Motor neuron (in vitro differentiated cells): Measurements from ENCODE around the gene STRAP. TPM values are rescaled to one million over a fixed set of nuclear protein-coding genes. Genes with fewer than 3 reads are reported as not detected.
A peak's percentile ranks its signal among the peaks of the same experiment; 100 is the strongest.
"Not testable (repeated sequence)": the region's sequence is repeated elsewhere in the genome, so short reads cannot be mapped to it uniquely, and the experiment has no call there.

ENCODE experiments used
- ATAC-seq, 8 experiments: fragments of 200-7000 bp; cut with Tn5 transposase; replicated peaks in 6 of 8; 2 replicates each; pipeline ENCODE4 v1.8.0; 2021; ENCODE audit warnings: mild to moderate bottlenecking in 8 of 8, moderate library complexity in 8 of 8
- H3K27ac ChIP-seq, 2 donors: fragments of 250-450 bp; sonication (Bioruptor Pico); 2 replicates each; pipeline ENCODE4 v1.9.0; 2021; ENCODE audit warnings: antibody characterized with exemption in 2 of 2, mild to moderate bottlenecking in 2 of 2, moderate library complexity in 1 of 2
- H3K4me1 ChIP-seq, 2 donors: fragments of 250-450 bp; sonication (Bioruptor Pico); replicated peaks in 1 of 2; 2 replicates each; pipeline ENCODE4 v1.6.1; 2021; ENCODE audit warnings: antibody characterized with exemption in 2 of 2, mild to moderate bottlenecking in 2 of 2, moderate library complexity in 1 of 2
- H3K4me3 ChIP-seq, 5 donors: fragments of 250-450 bp; sonication (Bioruptor Pico); 2 replicates each; pipeline ENCODE4 v1.9.0; 2021; ENCODE audit warnings: antibody characterized with exemption in 5 of 5, mild to moderate bottlenecking in 5 of 5, moderate library complexity in 4 of 5
- WGBS, 10 experiments: fragments of 450-650 bp; shearing (Covaris generic); methylation state at CpG; one replicate each; pipeline ENCODE4 v1.0.0; 2022; 5-methylcytosine and 5-hydroxymethylcytosine counted together
- in situ Hi-C, 9 experiments: fragments of 400-800 bp; cut with MboI; loops; one replicate each; pipeline ENCODE4 v1.15.0; 2021; ENCODE audit warnings: low sequenced_read_pairs in 9 of 9, low pct_unique_long_range_greater_than_20kb in 2 of 9; ENCODE audit not compliant: unreplicated experiment in 9 of 9
- total RNA-seq, 8 experiments: library from RNA; unstranded; fragments of 300-600 nt; gene quantifications; 2 replicates each; pipeline versions ENCODE4 v1.2.3 to v1.2.4, GENCODE V29; 2022

Gene STRAP
- total RNA-seq, 8 experiments from 2014 or later = 139 to 221 (median 171) TPM

DNA sequence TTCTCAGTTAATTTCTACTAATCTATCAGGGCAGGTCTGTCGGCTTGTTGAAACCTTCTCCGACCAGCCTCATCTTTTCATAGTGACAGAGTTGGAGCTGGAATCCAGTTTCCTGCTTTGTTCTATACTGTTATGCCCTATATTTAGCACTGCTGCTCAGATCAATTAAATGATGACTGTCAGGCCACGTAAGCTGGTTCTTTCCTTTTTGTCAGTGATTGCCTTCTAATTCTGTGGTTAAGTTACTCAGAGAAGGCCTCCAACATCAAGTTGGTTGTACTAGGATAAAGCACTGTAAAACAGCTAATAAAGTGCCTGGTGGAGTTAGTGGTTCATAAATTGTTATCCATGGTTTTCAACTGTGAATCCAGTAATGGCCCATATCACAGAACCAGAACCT lies 51.6 kb downstream of the STRAP start:
- in situ Hi-C loops = no loop called here
- 93 to 100% (median 100%) methylated on average over 1 to 3 of the region's 3 CpGs; no CpG with 5 or more reads in 2 of the 10 experiments for WGBS, 10 experiments
- H3K27ac ChIP-seq = no peak overlapping the region
- H3K4me3 ChIP-seq = no peak overlapping the region
- ATAC-seq = no peak
- peaks cover 0 to 4% of the 10 kb centered on the region in 2 donors for H3K4me1 ChIP-seq

DNA sequence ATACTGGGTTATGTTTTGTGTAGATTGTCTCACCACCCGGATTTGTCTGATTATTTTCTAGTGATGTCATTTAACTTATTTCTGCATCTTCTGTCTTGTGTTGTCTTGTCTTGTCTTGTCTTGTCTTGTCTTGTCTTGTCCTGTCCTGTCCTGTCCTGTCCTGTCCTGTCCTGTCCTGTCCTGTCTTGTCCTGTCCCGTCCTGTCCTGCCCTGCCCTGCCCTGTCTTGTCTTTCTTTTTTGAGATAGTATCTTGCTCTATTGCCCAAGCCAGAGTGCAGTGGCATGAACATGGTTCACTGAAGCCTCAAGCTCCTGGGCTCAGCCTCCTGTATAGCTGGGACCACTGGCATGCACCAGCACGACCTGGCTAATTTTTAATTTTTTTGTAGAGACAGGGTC lies 54.6 kb downstream of the STRAP start:
- H3K4me1 ChIP-seq = no peaks in the 10 kb centered on the region
- ATAC-seq = no peak
- no peak overlapping the region for H3K27ac ChIP-seq
- WGBS, 10 experiments = 80 to 100% (median 85%) methylated on average over 1 to 3 of the region's 3 CpGs; no CpG with 5 or more reads in 2 of the 10 experiments
- H3K4me3 ChIP-seq = no peak overlapping the region
- in situ Hi-C loops = no loop called here

GRCh38 chr12:15937902-15938301 lies 55.7 kb downstream of the STRAP start:
- in situ Hi-C loops = no loop called here
- no peak overlapping the region for H3K4me3 ChIP-seq
- H3K4me1 ChIP-seq = no peaks in the 10 kb centered on the region
- no peak for ATAC-seq
- no peak overlapping the region for H3K27ac ChIP-seq

DNA sequence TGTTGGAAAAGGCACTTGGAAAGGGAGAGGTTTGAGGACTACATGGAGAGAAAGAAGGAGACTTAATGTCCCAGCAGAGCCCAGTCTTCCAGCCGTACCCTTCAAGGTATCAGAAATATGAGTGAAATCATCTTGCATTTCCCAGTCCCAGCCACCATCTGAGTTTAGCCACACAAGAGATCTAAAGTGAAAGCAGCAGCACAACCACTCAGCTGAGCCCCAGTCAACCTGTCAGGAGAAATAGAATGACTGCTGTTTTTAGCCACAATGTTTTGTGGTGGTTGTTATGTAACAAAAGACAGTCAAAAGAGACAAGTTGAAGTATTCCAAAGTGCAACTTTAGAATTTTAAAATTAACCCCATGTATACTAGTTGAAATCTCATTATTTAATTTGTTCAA lies 56.9 kb downstream of the STRAP start:
- in situ Hi-C loops = no loop called here
- WGBS, 10 experiments = 86 to 100% (median 91%) methylated on average over 1 of the region's 1 CpG; no CpG with 5 or more reads in 7 of the 10 experiments
- Histone ChIP-seq H3K4me3 (no peak overlapping the region), H3K4me1 (no peaks in the 10 kb centered on the region), H3K27ac (no peak overlapping the region)
- no peak for ATAC-seq

- H3K27ac ChIP-seq = no peak overlapping the region
- in situ Hi-C loops = no loop called here
- no peak overlapping the region for H3K4me3 ChIP-seq
- WGBS, 10 experiments = 11 to 100% (median 94%) methylated on average over 1 to 5 of the region's 5 CpGs; no CpG with 5 or more reads in 1 of the 10 experiments
- H3K4me1 ChIP-seq = no peaks in the 10 kb centered on the region
- ATAC-seq = peak in 3 of 8 experiments; percentile 45 to 77 (median 60)
Measured at GRCh38 chr12:15942475-15942874, 60.3 kb downstream of the STRAP start.

GRCh38 chr12:15943519-15943918 lies 61.3 kb downstream of the STRAP start:
- H3K4me3 ChIP-seq, H3K27ac ChIP-seq, H3K4me1 ChIP-seq, ATAC-seq, in situ Hi-C loops: not testable (repeated sequence)
- WGBS, 10 experiments = 94 to 100% (median 100%) methylated on average over 2 to 5 of the region's 5 CpGs; no CpG with 5 or more reads in 1 of the 10 experiments

GRCh38 chr12:15948461-15948860 lies 66.3 kb downstream of the STRAP start:
- H3K27ac ChIP-seq, in situ Hi-C loops, H3K4me1 ChIP-seq, ATAC-seq, H3K4me3 ChIP-seq: not testable (repeated sequence)
- 85 to 100% (median 96%) methylated on average over 1 to 10 of the region's 10 CpGs for WGBS, 10 experiments

Other genes starting within 250 kb of the STRAP start
- 10 to 100 TPM in 7 of 8 experiments, 1 to 10 TPM in 1; 7.8 to 84.5 (median 16.6) TPM for gene EPS8, start 93.0 kb upstream of the STRAP start, total RNA-seq
- 10 to 100 TPM in 5 of 8 experiments, 1 to 10 TPM in 3; 5.0 to 29.9 (median 22.6) TPM for gene DERA, start 28.9 kb downstream of the STRAP start, total RNA-seq